Right lobe of liver (tissue), 6 donors: Measurements from ENCODE around the gene GGCX. TPM values are rescaled to one million over a fixed set of nuclear protein-coding genes. Genes with fewer than 3 reads are reported as not detected.
A peak's percentile ranks its signal among the peaks of the same experiment; 100 is the strongest.

ENCODE experiments used
- ATAC-seq, 4 donors: fragments of 200-7000 bp; cut with Tn5 transposase; one replicate each; pipeline ENCODE4 v1.9.1; 2020; ENCODE audit warnings: mild to moderate bottlenecking in 4 of 4, moderate library complexity in 4 of 4
- DNase-seq, 3 donors: peaks; one replicate each; pipeline ENCODE4 v3.0.0-alpha.2; 2020
- H3K27ac ChIP-seq, 3 donors: fragments of 200-600 bp; one replicate each; pipeline ENCODE4 v1.8.0; 2022
- H3K27me3 ChIP-seq, 2 donors: fragments of 200-600 bp; one replicate each; pipeline ENCODE4 v1.8.0; 2022
- H3K36me3 ChIP-seq, 4 donors: fragments of 200-600 bp; sonication (generic) in 1 of 4; one replicate each; pipeline versions ENCODE4 v1.5.1 to v1.8.0; 2017 to 2022; ENCODE audit warnings: control low read depth in 1 of 4
- H3K4me1 ChIP-seq, 4 donors: fragments of 200-600 bp; sonication (generic) in 1 of 4; one replicate each; pipeline versions ENCODE4 v1.5.1 to v1.8.0; 2017 to 2022; ENCODE audit warnings: control low read depth in 1 of 4
- H3K4me3 ChIP-seq, 3 donors: fragments of 200-600 bp; one replicate each; pipeline ENCODE4 v1.8.0; 2022
- H3K9me3 ChIP-seq, 4 donors: fragments of 200-600 bp; sonication (generic) in 1 of 4; one replicate each; pipeline versions ENCODE4 v1.5.1 to v1.8.0; 2017 to 2022; ENCODE audit warnings: control low read depth in 1 of 4
- CTCF ChIP-seq, 4 donors: fragments of 200-600 bp in 3 of 4; fragments of 450-650 bp in 1 of 4; IDR thresholded peaks; one replicate each; pipeline versions ENCODE4 v1.5.1 to v1.8.0; 2016 to 2022; ENCODE audit warnings: antibody characterized with exemption in 4 of 4, mild to moderate bottlenecking in 2 of 4
- POLR2A ChIP-seq: fragments of 450-650 bp; IDR thresholded peaks from one replicate; pipeline ENCODE4 v1.6.1; 2017; ENCODE audit warnings: antibody characterized with exemption, mild to moderate bottlenecking
- WGBS: methylation state at CpG from one replicate; pipeline ENCODE4 v1.1.6; 2018; ENCODE audit warnings: low coverage, low lambda C conversion rate; ENCODE audit not compliant: insufficient coverage; ENCODE audit errors: missing lambda C conversion rate; 5-methylcytosine and 5-hydroxymethylcytosine counted together
- intact Hi-C, 2 donors: fragments of 100-400 bp; cut with DNase I; formaldehyde crosslinking; loops; one replicate each; pipeline versions ENCODE4 v1.11.2 to v1.14.1; 2022
- total RNA-seq, 6 experiments: library from RNA; depleted of rRNA in 2 of 6; stranded (reverse); fragments of >200 nt in 2 of 6; fragmentation: NEBNext Ultra II Directional in 3 of 6; extraction: Animal tissue kit (Norgen Biotek cat#: 25700) in 3 of 6; gene quantifications; one replicate each; pipeline versions ENCODE4 v1.1.0 to v1.2.4, GENCODE V29; 2016 to 2023
- donor health status: DM: no; HTN: yes; CAD: no.
- donor health status: DM: no; HTN: no; CAD: no.
- donor health status: DM: no; HTN: no; CAD: no.
- donor health status: DM: no; HTN: yes; CAD: no.
- donor health status: DM: no; HTN: yes; CAD: no.

Gene GGCX
- total RNA-seq, 6 experiments from 2014 or later, result 89.6 to 238 (median 183) TPM

- TF ChIP-seq POLR2A (no peak), CTCF (IDR thresholded peaks at IDR 0.05) (no peak)
- Histone ChIP-seq H3K36me3 (no peaks in the 10 kb centered on the region), H3K4me1 (peaks cover 2 to 34% (median 12%) of the 10 kb centered on the region in 4 donors), H3K27ac (peak overlapping the region; percentile 87 to 93 (median 87)), H3K9me3 (no peaks in the 10 kb centered on the region), H3K27me3 (no peaks in the 10 kb centered on the region), H3K4me3 (peak overlapping the region; percentile 62 to 70 (median 64))
- ATAC-seq (peak; percentile 1 to 17 (median 10)), DNase-seq (no peak)
- WGBS, result 3% methylated on average over 10 of the region's 16 CpGs
- intact Hi-C loops, result no loop called here
Measured at GRCh38 chr2:85583667-85584353, 22.5 kb upstream of the GGCX start.

GRCh38 chr2:85582492-85582891 is 21.2 kb upstream of the GGCX start:
- DNase-seq, result no peak
- Histone ChIP-seq H3K4me1 (peaks cover 2 to 34% (median 11%) of the 10 kb centered on the region in 4 donors), H3K27me3 (no peaks in the 10 kb centered on the region), H3K27ac (no peak overlapping the region), H3K36me3 (no peaks in the 10 kb centered on the region), H3K9me3 (no peaks in the 10 kb centered on the region), H3K4me3 (no peak overlapping the region)
- no peak for TF ChIP-seq POLR2A
- TF ChIP-seq CTCF (IDR thresholded peaks at IDR 0.05), result no peak
- intact Hi-C loops, result no loop called here
- 80% methylated on average over 1 of the region's 1 CpG for WGBS
- no peak for ATAC-seq

- DNase-seq (no peak), ATAC-seq (no peak)
- peak overlapping the region in 2 of 3 donors; percentile 22 to 79 for H3K27ac ChIP-seq
- H3K36me3 ChIP-seq, result no peaks in the 10 kb centered on the region
- TF ChIP-seq POLR2A, result no peak
- intact Hi-C loops, result no loop called here
- no peaks in the 10 kb centered on the region for H3K9me3 ChIP-seq
- peak overlapping the region in 1 of 3 donors; percentile 2 for H3K4me3 ChIP-seq
- H3K4me1 ChIP-seq, result peaks cover under 1 to 28% (median 5%) of the 10 kb centered on the region in 4 donors
- no peaks in the 10 kb centered on the region for H3K27me3 ChIP-seq
- WGBS, result 71% methylated on average over 2 of the region's 3 CpGs
Measured at GRCh38 chr2:85580206-85580605, 18.9 kb upstream of the GGCX start.

- Histone ChIP-seq H3K27ac (peak overlapping the region; percentile 65 to 79 (median 73)), H3K36me3 (no peaks in the 10 kb centered on the region), H3K9me3 (no peaks in the 10 kb centered on the region), H3K4me3 (peak overlapping the region in 2 of 3 donors; percentile 2 to 63), H3K27me3 (no peaks in the 10 kb centered on the region), H3K4me1 (peaks cover 0 to 20% (median 3%) of the 10 kb centered on the region in 4 donors)
- WGBS, result 45% methylated on average over 5 of the region's 6 CpGs
- no peak for TF ChIP-seq POLR2A
- TF ChIP-seq CTCF (IDR thresholded peaks at IDR 0.05), result no peak
- DNase-seq, result no peak
- intact Hi-C loops, result no loop called here
- ATAC-seq, result no peak
Measured at GRCh38 chr2:85579266-85579935, 18.1 kb upstream of the GGCX start.
